ENCODE results near the gene ME3. TPM values are rescaled to one million over a fixed set of nuclear protein-coding genes. Genes with fewer than 3 reads are reported as not detected.

ME3 gene
- total RNA-seq, 1 donor from 2014 or later, result 4.1 TPM

GRCh38 chr11:86484795-86485166, 187.6 kb downstream of the ME3 start:
- H3K4me1 Mint-ChIP-seq (ENCODE audit: low read depth), result peaks cover 4% of the 10 kb centered on the region
- no peaks in the 10 kb centered on the region for H3K36me3 Mint-ChIP-seq (ENCODE audit: low read depth)
- peaks cover 2% of the 10 kb centered on the region for H3K27me3 Mint-ChIP-seq (ENCODE audit: low read depth)
- intact Hi-C loops (cut with micrococcal nuclease), result no loop called here
- no peaks in the 10 kb centered on the region for H3K9me3 Mint-ChIP-seq
- no peak overlapping the region for H3K27ac Mint-ChIP-seq
- no peak for DNase-seq (ENCODE audit: low spot score)
- no peak overlapping the region for H3K4me3 Mint-ChIP-seq (ENCODE audit: low read depth)

GRCh38 chr11:86483940-86484794, 188.2 kb downstream of the ME3 start:
- Mint-ChIP-seq H3K9me3 (no peaks in the 10 kb centered on the region), H3K36me3 (ENCODE audit: low read depth) (no peaks in the 10 kb centered on the region), H3K4me1 (ENCODE audit: low read depth) (peaks cover 4% of the 10 kb centered on the region), H3K27ac (no peak overlapping the region), H3K4me3 (ENCODE audit: low read depth) (no peak overlapping the region), H3K27me3 (ENCODE audit: low read depth) (peaks cover 2% of the 10 kb centered on the region)
- intact Hi-C loops (cut with micrococcal nuclease), result no loop called here
- no peak for DNase-seq (ENCODE audit: low spot score)

- peaks cover 4% of the 10 kb centered on the region for H3K4me1 Mint-ChIP-seq (ENCODE audit: low read depth)
- no peak overlapping the region for H3K27ac Mint-ChIP-seq
- no peaks in the 10 kb centered on the region for H3K27me3 Mint-ChIP-seq (ENCODE audit: low read depth)
- no peaks in the 10 kb centered on the region for H3K36me3 Mint-ChIP-seq (ENCODE audit: low read depth)
- H3K4me3 Mint-ChIP-seq (ENCODE audit: low read depth), result no peak overlapping the region
- no peak for DNase-seq (ENCODE audit: low spot score)
- intact Hi-C loops (cut with micrococcal nuclease), result no loop called here
- H3K9me3 Mint-ChIP-seq, result no peaks in the 10 kb centered on the region
Observed at GRCh38 chr11:86483610-86483939, 188.8 kb downstream of the ME3 start.

GRCh38 chr11:86482692-86483091, 189.7 kb downstream of the ME3 start:
- Mint-ChIP-seq H3K27me3 (ENCODE audit: low read depth) (no peaks in the 10 kb centered on the region), H3K4me1 (ENCODE audit: low read depth) (peaks cover 7% of the 10 kb centered on the region), H3K4me3 (ENCODE audit: low read depth) (no peak overlapping the region), H3K27ac (no peak overlapping the region), H3K36me3 (ENCODE audit: low read depth) (no peaks in the 10 kb centered on the region), H3K9me3 (no peaks in the 10 kb centered on the region)
- DNase-seq (ENCODE audit: low spot score), result no peak
- intact Hi-C loops (cut with micrococcal nuclease), result no loop called here

- no peak overlapping the region for H3K4me3 Mint-ChIP-seq (ENCODE audit: low read depth)
- H3K27ac Mint-ChIP-seq, result no peak overlapping the region
Observed at GRCh38 chr11:86481399-86481798, 191.0 kb downstream of the ME3 start.

GRCh38 chr11:86478348-86478747, 194.1 kb downstream of the ME3 start:
- Mint-ChIP-seq H3K4me1 (ENCODE audit: low read depth) (peaks cover 5% of the 10 kb centered on the region), H3K36me3 (ENCODE audit: low read depth) (no peaks in the 10 kb centered on the region), H3K27ac (no peak overlapping the region), H3K27me3 (ENCODE audit: low read depth) (no peaks in the 10 kb centered on the region), H3K4me3 (ENCODE audit: low read depth) (no peak overlapping the region), H3K9me3 (no peaks in the 10 kb centered on the region)
- intact Hi-C loops (cut with micrococcal nuclease), result no loop called here
- DNase-seq (ENCODE audit: low spot score), result no peak

More at GRCh38 chr11:86481399-86481798, 191.0 kb downstream of the ME3 start:
- Mint-ChIP-seq H3K9me3 (no peaks in the 10 kb centered on the region), H3K36me3 (ENCODE audit: low read depth) (no peaks in the 10 kb centered on the region), H3K27me3 (ENCODE audit: low read depth) (no peaks in the 10 kb centered on the region), H3K4me1 (ENCODE audit: low read depth) (peaks cover 5% of the 10 kb centered on the region)
- intact Hi-C loops (cut with micrococcal nuclease), result no loop called here
- DNase-seq (ENCODE audit: low spot score), result no peak

- intact Hi-C loops (cut with micrococcal nuclease), result no loop called here
- no peaks in the 10 kb centered on the region for H3K27me3 Mint-ChIP-seq (ENCODE audit: low read depth)
Observed at GRCh38 chr11:86477495-86478155, 194.8 kb downstream of the ME3 start.

GRCh38 chr11:86476109-86476861, 196.1 kb downstream of the ME3 start:
- intact Hi-C loops (cut with micrococcal nuclease), result no loop called here
- Mint-ChIP-seq H3K36me3 (ENCODE audit: low read depth) (no peaks in the 10 kb centered on the region), H3K9me3 (no peaks in the 10 kb centered on the region), H3K4me1 (ENCODE audit: low read depth) (peaks cover 5% of the 10 kb centered on the region), H3K27me3 (ENCODE audit: low read depth) (no peaks in the 10 kb centered on the region), H3K4me3 (ENCODE audit: low read depth) (no peak overlapping the region), H3K27ac (no peak overlapping the region)
- DNase-seq (ENCODE audit: low spot score), result no peak

More at GRCh38 chr11:86477495-86478155, 194.8 kb downstream of the ME3 start:
- H3K36me3 Mint-ChIP-seq (ENCODE audit: low read depth), result no peaks in the 10 kb centered on the region
- H3K27ac Mint-ChIP-seq, result no peak overlapping the region
- peaks cover 5% of the 10 kb centered on the region for H3K4me1 Mint-ChIP-seq (ENCODE audit: low read depth)
- H3K4me3 Mint-ChIP-seq (ENCODE audit: low read depth), result no peak overlapping the region
- no peaks in the 10 kb centered on the region for H3K9me3 Mint-ChIP-seq
- DNase-seq (ENCODE audit: low spot score), result no peak

- H3K36me3 Mint-ChIP-seq (ENCODE audit: low read depth), result no peaks in the 10 kb centered on the region
- no peaks in the 10 kb centered on the region for H3K9me3 Mint-ChIP-seq
- intact Hi-C loops (cut with micrococcal nuclease), result no loop called here
- H3K27ac Mint-ChIP-seq, result no peak overlapping the region
- peaks cover 9% of the 10 kb centered on the region for H3K4me1 Mint-ChIP-seq (ENCODE audit: low read depth)
- DNase-seq (ENCODE audit: low spot score), result no peak
- H3K4me3 Mint-ChIP-seq (ENCODE audit: low read depth), result no peak overlapping the region
- H3K27me3 Mint-ChIP-seq (ENCODE audit: low read depth), result no peaks in the 10 kb centered on the region
Observed at GRCh38 chr11:86475027-86475426, 197.4 kb downstream of the ME3 start.

- no peaks in the 10 kb centered on the region for H3K9me3 Mint-ChIP-seq
- intact Hi-C loops (cut with micrococcal nuclease), result no loop called here
- no peak for DNase-seq (ENCODE audit: low spot score)
- H3K4me3 Mint-ChIP-seq (ENCODE audit: low read depth), result no peak overlapping the region
- H3K27me3 Mint-ChIP-seq (ENCODE audit: low read depth), result no peaks in the 10 kb centered on the region
- no peaks in the 10 kb centered on the region for H3K36me3 Mint-ChIP-seq (ENCODE audit: low read depth)
- H3K27ac Mint-ChIP-seq, result no peak overlapping the region
- H3K4me1 Mint-ChIP-seq (ENCODE audit: low read depth), result peaks cover 9% of the 10 kb centered on the region
Observed at GRCh38 chr11:86473991-86474833, 198.2 kb downstream of the ME3 start.

- intact Hi-C loops (cut with micrococcal nuclease), result no loop called here
- peaks cover 1% of the 10 kb centered on the region for H3K27me3 Mint-ChIP-seq (ENCODE audit: low read depth)
- peaks cover 4% of the 10 kb centered on the region for H3K4me1 Mint-ChIP-seq (ENCODE audit: low read depth)
- no peak overlapping the region for H3K27ac Mint-ChIP-seq
- no peak overlapping the region for H3K4me3 Mint-ChIP-seq (ENCODE audit: low read depth)
- DNase-seq (ENCODE audit: low spot score), result no peak
- no peaks in the 10 kb centered on the region for H3K9me3 Mint-ChIP-seq
- H3K36me3 Mint-ChIP-seq (ENCODE audit: low read depth), result no peaks in the 10 kb centered on the region
Observed at GRCh38 chr11:86469491-86470388, 202.7 kb downstream of the ME3 start.
